Fibroblast of villous mesenchyme (primary cell): ENCODE measurements around the gene TMEM131L. TPM values are rescaled to one million over a fixed set of nuclear protein-coding genes. Genes with fewer than 3 reads are reported as not detected.

Source experiments
- DNase-seq: peaks from one replicate; pipeline ENCODE4 v3.0.0-alpha.2; 2010; ENCODE audit warnings: low read depth
- H3K4me3 ChIP-seq: 2 replicates; pipeline ENCODE4 v1.5.1; 2011; ENCODE audit warnings: low read depth, mild to moderate bottlenecking, low read length
- CTCF ChIP-seq: IDR thresholded peaks from 2 replicates; pipeline ENCODE4 v1.5.1; 2012; ENCODE audit warnings: low read depth, mild to moderate bottlenecking, low read length; ENCODE audit not compliant: insufficient read depth
- total RNA-seq: library from RNA; depleted of rRNA; stranded (reverse); fragments of >200 nt; gene quantifications from 2 replicates; pipeline ENCODE4 v1.2.3, GENCODE V29; 2012

Gene TMEM131L
- total RNA-seq, 1 donor, result 4.7 TPM

GRCh38 chr4:153497091-153497531, 31.0 kb downstream of the TMEM131L start:
- no peak overlapping the region for H3K4me3 ChIP-seq
- DNase-seq, result no peak
- no peak for TF ChIP-seq CTCF

- DNase-seq, result peak; percentile 51
- TF ChIP-seq CTCF, result no peak
- H3K4me3 ChIP-seq, result no peak overlapping the region
Measured at GRCh38 chr4:153497988-153498967, 32.1 kb downstream of the TMEM131L start.

- DNase-seq, result no peak
- H3K4me3 ChIP-seq, result no peak overlapping the region
- no peak for TF ChIP-seq CTCF
Measured at GRCh38 chr4:153499005-153499404, 32.8 kb downstream of the TMEM131L start.

- no peak overlapping the region for H3K4me3 ChIP-seq
- TF ChIP-seq CTCF, result no peak
- DNase-seq, result no peak
Measured at GRCh38 chr4:153501578-153501977, 35.4 kb downstream of the TMEM131L start.

GRCh38 chr4:153502584-153502983, 36.4 kb downstream of the TMEM131L start:
- no peak overlapping the region for H3K4me3 ChIP-seq
- no peak for TF ChIP-seq CTCF
- DNase-seq, result no peak

GRCh38 chr4:153506341-153507309, 40.5 kb downstream of the TMEM131L start:
- H3K4me3 ChIP-seq, result no peak overlapping the region
- TF ChIP-seq CTCF, result no peak
- no peak for DNase-seq
